BLaER1 (cell line): Measurements from ENCODE around the gene ZNF628.

Experiments used
- H3K27ac ChIP-seq: shearing (Covaris generic); formaldehyde crosslinking; 2 replicates; pipeline ENCODE4 v1.8.1; 2022
- H3K27me3 ChIP-seq: shearing (Covaris generic); formaldehyde crosslinking; 2 replicates; pipeline ENCODE4 v1.8.1; 2022
- H3K36me3 ChIP-seq: shearing (Covaris generic); formaldehyde crosslinking; 2 replicates; pipeline ENCODE4 v1.8.1; 2022
- H3K4me1 ChIP-seq: shearing (Covaris generic); formaldehyde crosslinking; 2 replicates; pipeline ENCODE4 v1.8.1; 2022
- H3K4me2 ChIP-seq: shearing (Covaris generic); formaldehyde crosslinking; 2 replicates; pipeline ENCODE4 v1.8.1; 2022
- H3K4me3 ChIP-seq: shearing (Covaris generic); formaldehyde crosslinking; 2 replicates; pipeline ENCODE4 v1.8.1; 2022
- H3K9ac ChIP-seq: shearing (Covaris generic); formaldehyde crosslinking; 2 replicates; pipeline ENCODE4 v1.8.1; 2022
- H3K9me3 ChIP-seq: shearing (Covaris generic); formaldehyde crosslinking; 2 replicates; pipeline ENCODE4 v1.8.1; 2022
- H4K20me1 ChIP-seq: shearing (Covaris generic); formaldehyde crosslinking; 2 replicates; pipeline ENCODE4 v1.8.1; 2022
- Cebpa-rat ChIP-seq: shearing (Covaris generic); IDR thresholded peaks from 2 replicates; pipeline ENCODE4 v1.8.1; 2022

ZNF628 gene

DNA sequence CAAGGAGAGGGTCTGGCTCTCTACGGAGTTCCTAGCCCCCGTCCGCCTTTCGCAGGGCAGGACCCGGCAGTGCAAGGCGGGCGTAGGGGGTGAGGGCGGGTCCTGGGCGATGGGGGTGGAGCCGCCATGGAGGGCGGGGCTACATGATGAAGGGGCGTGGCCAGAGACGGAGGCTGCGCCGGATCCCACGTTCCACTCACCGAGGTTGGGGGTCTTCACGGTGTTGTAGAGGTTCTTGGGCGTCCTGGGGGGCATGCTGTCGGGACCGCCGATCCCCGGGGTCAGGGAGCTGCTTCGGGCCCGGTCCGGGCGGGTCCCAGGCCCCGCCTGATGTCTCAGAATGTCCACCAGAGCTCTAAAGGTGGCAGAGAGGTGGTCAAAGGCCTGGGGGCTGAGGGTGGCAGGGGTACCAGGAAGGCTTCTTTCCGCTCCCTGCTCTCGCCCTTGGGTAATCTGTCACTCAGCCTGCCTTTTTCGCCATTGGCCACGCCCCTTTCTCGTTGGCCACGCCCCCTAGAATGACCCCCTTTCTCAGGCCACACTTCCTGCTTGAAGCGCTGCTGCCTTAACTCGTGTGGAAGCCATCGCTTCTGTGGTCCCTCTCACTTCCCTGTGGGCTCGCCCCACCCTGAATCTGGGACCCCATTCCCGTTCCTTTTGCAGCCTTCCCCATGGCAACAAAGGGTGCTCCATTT, 35.9 kb upstream of the ZNF628 start:
- Histone ChIP-seq H3K9ac (no peak overlapping the region), H3K27ac (no peak overlapping the region), H3K4me2 (no peak overlapping the region), H3K36me3 (no peaks in the 10 kb centered on the region), H3K9me3 (0 out of 2 replicates have a peak, but pooled peaks cover 7% of the 10 kb centered on the region), H3K4me1 (peaks cover 13% of the 10 kb centered on the region; the same call in 1 of the 2 replicates), H4K20me1 (peaks cover 20% of the 10 kb centered on the region; the same call in 1 of the 2 replicates), H3K4me3 (no peak overlapping the region), H3K27me3 (peaks cover 97% of the 10 kb centered on the region)
- no peak for TF ChIP-seq Cebpa-rat

DNA sequence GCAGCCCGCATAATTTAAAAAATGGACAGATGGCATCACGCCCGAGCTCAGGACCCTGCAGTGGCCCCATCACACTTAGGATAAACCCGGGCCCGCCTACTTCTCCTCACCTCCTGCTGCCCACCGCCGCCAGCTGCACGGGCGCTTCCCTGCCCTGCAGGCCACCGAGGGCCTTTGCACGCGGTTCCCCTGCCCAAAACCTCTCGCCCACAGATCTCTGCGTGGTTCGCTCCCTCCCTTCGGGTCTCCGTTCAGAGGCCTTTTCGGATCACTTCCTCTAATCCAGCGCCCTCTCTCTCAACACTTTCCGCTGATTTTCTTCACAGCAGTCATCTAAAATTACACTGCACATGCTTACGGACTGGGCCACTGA, 35.1 kb upstream of the ZNF628 start:
- no peak overlapping the region for H3K9ac ChIP-seq
- H3K27ac ChIP-seq, result no peak overlapping the region
- peaks cover 20% of the 10 kb centered on the region; the same call in 1 of the 2 replicates for H4K20me1 ChIP-seq
- peaks cover 96% of the 10 kb centered on the region for H3K27me3 ChIP-seq
- H3K4me2 ChIP-seq, result no peak overlapping the region
- no peak overlapping the region for H3K4me3 ChIP-seq
- 0 out of 2 replicates have a peak, but pooled peaks cover 7% of the 10 kb centered on the region for H3K9me3 ChIP-seq
- no peaks in the 10 kb centered on the region for H3K36me3 ChIP-seq
- no peak for TF ChIP-seq Cebpa-rat
- peaks cover 13% of the 10 kb centered on the region; the same call in 1 of the 2 replicates for H3K4me1 ChIP-seq

DNA sequence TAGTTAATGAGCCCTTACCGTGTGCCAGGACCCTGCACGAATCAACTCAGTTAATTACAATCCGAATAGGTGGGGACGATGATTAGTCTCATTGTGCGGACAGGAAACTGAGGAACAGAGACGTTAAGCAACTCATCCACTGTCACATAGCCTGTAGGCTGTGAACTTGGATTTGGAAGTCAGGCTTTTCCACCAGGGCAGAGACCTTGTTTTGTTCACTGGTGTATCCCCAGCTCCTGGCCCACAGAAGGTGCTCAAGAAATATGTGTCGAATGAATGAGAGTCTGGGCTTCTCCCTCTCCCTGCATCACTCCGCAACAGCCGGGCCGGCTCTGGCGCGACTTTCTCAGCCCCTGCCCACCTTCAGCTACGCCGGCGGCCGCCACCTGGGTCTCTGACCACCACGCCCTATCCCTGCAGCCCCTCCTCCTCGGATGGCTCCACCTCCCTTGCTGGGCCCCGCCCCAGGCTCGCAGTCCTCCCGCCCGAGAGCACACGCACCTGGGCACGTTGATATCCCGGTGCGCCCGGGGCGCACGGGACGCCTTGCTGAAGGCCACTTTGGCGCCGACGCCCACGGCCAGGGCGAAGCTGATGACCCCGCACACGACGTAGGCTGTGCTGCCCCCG, 34.6 kb upstream of the ZNF628 start:
- Histone ChIP-seq H3K4me3 (no peak overlapping the region), H3K4me1 (peaks cover 13% of the 10 kb centered on the region; the same call in 1 of the 2 replicates), H4K20me1 (peaks cover 20% of the 10 kb centered on the region; the same call in 1 of the 2 replicates), H3K36me3 (no peaks in the 10 kb centered on the region), H3K9me3 (0 out of 2 replicates have a peak, but pooled peaks cover 7% of the 10 kb centered on the region), H3K4me2 (no peak overlapping the region), H3K9ac (no peak overlapping the region), H3K27me3 (peaks cover 96% of the 10 kb centered on the region), H3K27ac (no peak overlapping the region)
- no peak for TF ChIP-seq Cebpa-rat

GRCh38 chr19:55442372-55442961, 34.0 kb upstream of the ZNF628 start:
- no peak overlapping the region for H3K4me3 ChIP-seq
- 0 out of 2 replicates have a peak, but pooled peaks cover 7% of the 10 kb centered on the region for H3K9me3 ChIP-seq
- peaks cover 96% of the 10 kb centered on the region for H3K27me3 ChIP-seq
- H3K9ac ChIP-seq, result no peak overlapping the region
- H4K20me1 ChIP-seq, result peaks cover 20% of the 10 kb centered on the region; the same call in 1 of the 2 replicates
- H3K4me1 ChIP-seq, result peaks cover 13% of the 10 kb centered on the region; the same call in 1 of the 2 replicates
- H3K27ac ChIP-seq, result no peak overlapping the region
- no peak for TF ChIP-seq Cebpa-rat
- no peak overlapping the region for H3K4me2 ChIP-seq
- H3K36me3 ChIP-seq, result no peaks in the 10 kb centered on the region

GRCh38 chr19:55443045-55443823, 33.2 kb upstream of the ZNF628 start, which contains the start of gene SHISA7:
SHISA7 (minus strand) TSS chr19:55443300; CDS start chr19:55442863, 437 bp downstream.
- Histone ChIP-seq H3K4me3 (no peak within 1 kb of the TSS), H3K9me3 (0 out of 2 replicates have a peak, but pooled peaks cover 7% of the 10 kb centered on the region), H3K27ac (no peak within 1 kb of the TSS), H3K27me3 (peaks cover 96% of the 10 kb centered on the region), H4K20me1 (peaks cover 20% of the 10 kb centered on the region; the same call in 1 of the 2 replicates), H3K9ac (no peak within 1 kb of the TSS), H3K4me1 (peaks cover 13% of the 10 kb centered on the region; the same call in 1 of the 2 replicates), H3K36me3 (no peaks in the 10 kb centered on the region), H3K4me2 (no peak within 1 kb of the TSS)
- TF ChIP-seq Cebpa-rat, result no peak

GRCh38 chr19:55443824-55444480, 32.5 kb upstream of the ZNF628 start:
- TF ChIP-seq Cebpa-rat, result no peak
- H3K27me3 ChIP-seq, result peaks cover 89% of the 10 kb centered on the region
- H3K4me2 ChIP-seq, result no peak overlapping the region
- no peak overlapping the region for H3K4me3 ChIP-seq
- H4K20me1 ChIP-seq, result peaks cover 17% of the 10 kb centered on the region; the same call in 1 of the 2 replicates
- H3K36me3 ChIP-seq, result no peaks in the 10 kb centered on the region
- no peak overlapping the region for H3K27ac ChIP-seq
- H3K9ac ChIP-seq, result no peak overlapping the region
- peaks cover 13% of the 10 kb centered on the region; the same call in 1 of the 2 replicates for H3K4me1 ChIP-seq
- 0 out of 2 replicates have a peak, but pooled peaks cover 7% of the 10 kb centered on the region for H3K9me3 ChIP-seq

GRCh38 chr19:55444646-55445045, 31.8 kb upstream of the ZNF628 start:
- Histone ChIP-seq H3K4me2 (no peak overlapping the region), H3K4me1 (peaks cover 13% of the 10 kb centered on the region; the same call in 1 of the 2 replicates), H4K20me1 (peaks cover 10% of the 10 kb centered on the region; the same call in 1 of the 2 replicates), H3K27me3 (peaks cover 89% of the 10 kb centered on the region), H3K36me3 (no peaks in the 10 kb centered on the region), H3K27ac (no peak overlapping the region), H3K9ac (no peak overlapping the region), H3K9me3 (0 out of 2 replicates have a peak, but pooled peaks cover 7% of the 10 kb centered on the region), H3K4me3 (no peak overlapping the region)
- TF ChIP-seq Cebpa-rat, result no peak

GRCh38 chr19:55446060-55446459, 30.4 kb upstream of the ZNF628 start:
- Histone ChIP-seq H3K36me3 (no peaks in the 10 kb centered on the region), H3K27ac (no peak overlapping the region), H3K9me3 (no peaks in the 10 kb centered on the region), H3K4me3 (no peak overlapping the region), H3K9ac (no peak overlapping the region), H4K20me1 (0 out of 2 replicates have a peak, but pooled peaks cover 8% of the 10 kb centered on the region), H3K27me3 (peaks cover 89% of the 10 kb centered on the region), H3K4me1 (peaks cover 8% of the 10 kb centered on the region; the same call in 1 of the 2 replicates), H3K4me2 (no peak overlapping the region)
- TF ChIP-seq Cebpa-rat, result no peak
